ENCODE measurements around the gene GRM4. TPM values are rescaled to one million over a fixed set of nuclear protein-coding genes. Genes with fewer than 3 reads are reported as not detected.

Gene GRM4
- total and polyA plus RNA-seq, 2 donors from 2014 or later = not detected

- H3K27me3 ChIP-seq (ENCODE audit: control insufficient read depth, insufficient read depth, low read length) = no peaks in the 10 kb centered on the region
- H3K36me3 ChIP-seq (ENCODE audit: control insufficient read depth in 2 of 3, insufficient read depth in 3 of 3, low read length in 3 of 3) = no peaks in the 10 kb centered on the region
- FAIRE-seq (no peak), DNase-seq (peak in 2 of 5 donors; percentile 8 to 15)
- TF ChIP-seq CTCF (IDR thresholded peaks at IDR 0.05; ENCODE audit: borderline replicate concordance, extremely low read depth, insufficient read depth) = no peak
- no peaks in the 10 kb centered on the region for H3K4me1 ChIP-seq (ENCODE audit: control insufficient read depth in 2 of 3, insufficient read depth in 2 of 3, low read depth in 1 of 3, low read length in 3 of 3)
- no peak overlapping the region for H3K9ac ChIP-seq (ENCODE audit: low read length in 3 of 3)
- intact Hi-C loops (cut with DNase I) = no loop called here
- no peak overlapping the region for H3K27ac ChIP-seq (ENCODE audit: low read depth in 2 of 2, low read length in 2 of 2)
- H3K9me3 ChIP-seq (ENCODE audit: control insufficient read depth in 2 of 3, insufficient read depth in 1 of 3, low read length in 3 of 3) = no peaks in the 10 kb centered on the region
- H3K4me3 ChIP-seq (ENCODE audit: low read length in 3 of 3) = no peak overlapping the region
Observed at GRCh38 chr6:34172961-34173775, 27.3 kb upstream of the GRM4 start.

- no peak for FAIRE-seq
Observed at GRCh38 chr6:34170346-34170745, 24.5 kb upstream of the GRM4 start.

GRCh38 chr6:34169897-34170296 lies 24.0 kb upstream of the GRM4 start:
- TF ChIP-seq CTCF (IDR thresholded peaks at IDR 0.05; ENCODE audit: borderline replicate concordance, extremely low read depth, insufficient read depth) = no peak
- intact Hi-C loops (cut with DNase I) = no loop called here
- Histone ChIP-seq H3K4me1 (ENCODE audit: control insufficient read depth in 2 of 3, insufficient read depth in 2 of 3, low read depth in 1 of 3, low read length in 3 of 3) (no peaks in the 10 kb centered on the region), H3K27me3 (ENCODE audit: control insufficient read depth, insufficient read depth, low read length) (no peaks in the 10 kb centered on the region), H3K9ac (ENCODE audit: low read length in 3 of 3) (no peak overlapping the region), H3K9me3 (ENCODE audit: control insufficient read depth in 2 of 3, insufficient read depth in 1 of 3, low read length in 3 of 3) (no peaks in the 10 kb centered on the region), H3K27ac (ENCODE audit: low read depth in 2 of 2, low read length in 2 of 2) (no peak overlapping the region), H3K36me3 (ENCODE audit: control insufficient read depth in 2 of 3, insufficient read depth in 3 of 3, low read length in 3 of 3) (no peaks in the 10 kb centered on the region), H3K4me3 (ENCODE audit: low read length in 3 of 3) (no peak overlapping the region)
- FAIRE-seq (no peak), DNase-seq (no peak)

More at GRCh38 chr6:34170346-34170745, 24.5 kb upstream of the GRM4 start:
- peak in 2 of 5 donors; percentile 1 to 11 for DNase-seq
- no peaks in the 10 kb centered on the region for H3K27me3 ChIP-seq (ENCODE audit: control insufficient read depth, insufficient read depth, low read length)
- no peak overlapping the region for H3K4me3 ChIP-seq (ENCODE audit: low read length in 3 of 3)
- H3K36me3 ChIP-seq (ENCODE audit: control insufficient read depth in 2 of 3, insufficient read depth in 3 of 3, low read length in 3 of 3) = no peaks in the 10 kb centered on the region
- H3K9ac ChIP-seq (ENCODE audit: low read length in 3 of 3) = no peak overlapping the region
- TF ChIP-seq CTCF (IDR thresholded peaks at IDR 0.05; ENCODE audit: borderline replicate concordance, extremely low read depth, insufficient read depth) = no peak
- no peaks in the 10 kb centered on the region for H3K9me3 ChIP-seq (ENCODE audit: control insufficient read depth in 2 of 3, insufficient read depth in 1 of 3, low read length in 3 of 3)
- no peaks in the 10 kb centered on the region for H3K4me1 ChIP-seq (ENCODE audit: control insufficient read depth in 2 of 3, insufficient read depth in 2 of 3, low read depth in 1 of 3, low read length in 3 of 3)
- intact Hi-C loops (cut with DNase I) = no loop called here
- H3K27ac ChIP-seq (ENCODE audit: low read depth in 2 of 2, low read length in 2 of 2) = no peak overlapping the region
